Activated CD4-positive, alpha-beta T cell treated with anti-CD3 and anti-CD28 coated beads, Interleukin-2, Interleukin-6, amounts not matched to agents 100 ng/mL and 50 ng/mL, durations not matched to agents 16 hours and 8 hours (primary cell): Measurements from ENCODE around the gene GDAP2.
A peak's percentile ranks its signal among the peaks of the same experiment; 100 is the strongest.
"Not testable (repeated sequence)": the region's sequence is repeated elsewhere in the genome, so short reads cannot be mapped to it uniquely, and the experiment has no call there.

Experiments used
- DNase-seq: peaks from one replicate; pipeline ENCODE4 v3.0.0-alpha.2; 2020

The GDAP2 gene

GRCh38 chr1:117929343-117930172 lies at the start of gene GDAP2, which contains the start of gene WDR3:
Gene GDAP2 (minus strand): TSS chr1:117929621. CDS start chr1:117920357, 9,264 bp downstream.
Gene WDR3 (plus strand): TSS chr1:117929739. CDS start chr1:117933320, 3,581 bp downstream.
- DNase-seq = peak; percentile 98

GRCh38 chr1:117976381-117976780 lies 47.0 kb upstream of the GDAP2 start:
- no peak for DNase-seq

GRCh38 chr1:117971777-117972176 lies 42.4 kb upstream of the GDAP2 start:
- DNase-seq = no peak

GRCh38 chr1:117970252-117970651 lies 40.8 kb upstream of the GDAP2 start:
- DNase-seq = no peak

- no peak for DNase-seq
Observed at GRCh38 chr1:117967881-117968280, 38.5 kb upstream of the GDAP2 start.

GRCh38 chr1:117967477-117967876 lies 38.1 kb upstream of the GDAP2 start:
- no peak for DNase-seq

- DNase-seq = no peak
Observed at GRCh38 chr1:117964290-117965038, 35.0 kb upstream of the GDAP2 start.

GRCh38 chr1:117959364-117959763 lies 29.9 kb upstream of the GDAP2 start:
- no peak for DNase-seq

GRCh38 chr1:117952386-117952785 lies 23.0 kb upstream of the GDAP2 start:
- DNase-seq = no peak

GRCh38 chr1:117942293-117942692 lies 12.9 kb upstream of the GDAP2 start:
- DNase-seq = no peak

- DNase-seq = no peak
Observed at GRCh38 chr1:117933769-117934168, 4.3 kb upstream of the GDAP2 start.

- no peak for DNase-seq
Observed at GRCh38 chr1:117932576-117932975, 3.2 kb upstream of the GDAP2 start.

- DNase-seq = peak; percentile 4
Observed at GRCh38 chr1:117930484-117930883, 1.1 kb upstream of the GDAP2 start.

- no peak for DNase-seq
Observed at GRCh38 chr1:117930173-117930447, 689 bp upstream of the GDAP2 start.

GRCh38 chr1:117928881-117929342 lies 509 bp downstream of the GDAP2 start:
- peak; percentile 18 for DNase-seq

- DNase-seq = no peak
Observed at GRCh38 chr1:117925981-117926380, 3.4 kb downstream of the GDAP2 start.

- DNase-seq = not testable (repeated sequence)
Observed at GRCh38 chr1:117922717-117923116, 6.7 kb downstream of the GDAP2 start.

GRCh38 chr1:117921991-117922390 lies 7.4 kb downstream of the GDAP2 start:
- no peak for DNase-seq

- no peak for DNase-seq
Observed at GRCh38 chr1:117919376-117919775, 10.0 kb downstream of the GDAP2 start.

- DNase-seq = no peak
Observed at GRCh38 chr1:117911051-117911450, 18.4 kb downstream of the GDAP2 start.

- DNase-seq = no peak
Observed at GRCh38 chr1:117905019-117905418, 24.4 kb downstream of the GDAP2 start.

- DNase-seq = no peak
Observed at GRCh38 chr1:117904485-117904884, 24.9 kb downstream of the GDAP2 start.

GRCh38 chr1:117902944-117903343 lies 26.5 kb downstream of the GDAP2 start:
- no peak for DNase-seq

GRCh38 chr1:117899801-117900200 lies 29.6 kb downstream of the GDAP2 start:
- no peak for DNase-seq
